OCI-LY3 (cell line): ENCODE data around the gene EIF4B.
A peak's percentile ranks its signal among the peaks of the same experiment; 100 is the strongest.

Experiments used
- H2AFZ ChIP-seq: fragments of 200-600, 300-600 bp; shearing (Covaris generic); 2 replicates; pipeline ENCODE4 v1.6.0; 2014; ENCODE audit warnings: antibody characterized with exemption, low read depth, low read length
- H3K27ac ChIP-seq: fragments of 200-600, 300-600 bp; sonication (generic); 2 replicates; pipeline ENCODE4 v1.5.1; 2014; ENCODE audit warnings: mild to moderate bottlenecking, low read length, moderate library complexity, mixed read lengths
- H3K27me3 ChIP-seq: fragments of 200-600, 300-600 bp; sonication (generic); 2 replicates; pipeline ENCODE4 v1.6.1; 2014; ENCODE audit warnings: low read depth, low read length, mixed read lengths
- H3K36me3 ChIP-seq: fragments of 200-600, 300-600 bp; sonication (generic); replicated peaks from 2 replicates; pipeline ENCODE3; 2014; ENCODE audit warnings: low read depth, low read length, mixed read lengths
- H3K4me1 ChIP-seq: fragments of 300-600, 200-600 bp; sonication (generic); 2 replicates; pipeline ENCODE4 v1.6.1; 2014; ENCODE audit warnings: low read length, mixed read lengths
- H3K4me2 ChIP-seq: fragments of 200-600, 300-600 bp; sonication (generic); 2 replicates; pipeline ENCODE4 v1.6.1; 2014; ENCODE audit warnings: low read length, mixed read lengths
- H3K4me3 ChIP-seq: fragments of 300-600, 200-600 bp; sonication (generic); 2 replicates; pipeline ENCODE4 v1.5.1; 2014; ENCODE audit warnings: antibody characterized with exemption, mild to moderate bottlenecking, low read length, moderate library complexity
- H3K79me2 ChIP-seq: fragments of 300-600, 200-600 bp; shearing (Covaris generic); 2 replicates; pipeline ENCODE4 v1.6.1; 2014; ENCODE audit warnings: mild to moderate bottlenecking, low read length, mixed read lengths
- H3K9ac ChIP-seq: fragments of 300-600, 200-600 bp; shearing (Covaris generic); 2 replicates; pipeline ENCODE4 v1.6.0; 2014; ENCODE audit warnings: mild to moderate bottlenecking, low read length, moderate library complexity
- H3K9me3 ChIP-seq: fragments of 200-600, 300-600 bp; shearing (Covaris generic); 2 replicates; pipeline ENCODE4 v1.6.1; 2014; ENCODE audit warnings: low read length, mixed read lengths; ENCODE audit not compliant: insufficient read depth
- H4K20me1 ChIP-seq: fragments of 200-600, 300-600 bp; sonication (generic); 2 replicates; pipeline ENCODE4 v1.6.1; 2016; ENCODE audit warnings: low read length, mixed read lengths; ENCODE audit not compliant: insufficient read depth
- EZH2phosphoT487 ChIP-seq: fragments of 200-600 bp; shearing (Covaris generic); IDR thresholded peaks from 2 replicates; pipeline ENCODE4 v1.6.1; 2018; ENCODE audit warnings: antibody characterized with exemption, mixed run types, low read depth
- TF ChIP-seq, protein P1 (sequence below): fragments of 200-600, 300-600 bp; sonication (generic); IDR thresholded peaks from 2 replicates; pipeline ENCODE4 v1.5.1; 2014; ENCODE audit warnings: antibody characterized with exemption, low read length, low read depth

EIF4B gene

DNA sequence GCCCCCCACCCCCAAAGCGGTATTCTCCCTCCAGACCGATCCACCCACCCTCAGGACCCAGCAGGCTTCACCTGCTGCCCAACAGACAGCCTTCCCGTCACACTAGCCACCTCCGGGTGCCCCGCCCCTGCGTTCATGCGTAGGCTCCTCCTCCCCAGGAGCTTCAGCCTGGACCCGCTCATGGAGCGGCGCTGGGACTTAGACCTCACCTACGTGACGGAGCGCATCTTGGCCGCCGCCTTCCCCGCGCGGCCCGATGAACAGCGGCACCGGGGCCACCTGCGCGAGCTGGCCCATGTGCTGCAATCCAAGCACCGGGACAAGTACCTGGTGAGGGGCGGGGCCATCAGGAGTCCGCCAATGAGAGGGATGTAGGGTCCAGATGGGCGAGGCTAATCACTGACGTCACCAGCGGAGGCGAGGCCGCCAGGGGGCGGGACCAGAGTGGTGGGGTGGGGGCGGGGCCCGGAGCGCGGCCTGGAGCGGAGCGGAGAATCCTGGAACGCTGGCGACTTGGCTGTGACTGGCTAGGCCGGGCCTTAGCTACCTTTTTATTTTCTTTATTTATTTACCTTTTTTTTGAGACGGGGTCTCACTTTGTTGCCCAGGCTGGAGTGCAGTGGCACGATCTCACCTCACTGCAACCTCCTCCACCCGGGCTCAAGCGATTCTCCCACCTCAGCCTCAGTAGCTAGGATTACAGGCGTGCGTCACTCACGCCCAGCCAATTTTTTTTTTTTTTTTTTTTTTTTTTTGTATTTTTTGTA, 48.0 kb downstream of the EIF4B start:
- peak overlapping the region; percentile 66 for H3K9ac ChIP-seq
- H3K79me2 ChIP-seq = no peaks in the 10 kb centered on the region
- no peak for TF ChIP-seq EZH2phosphoT487
- TF ChIP-seq, protein P1, sequence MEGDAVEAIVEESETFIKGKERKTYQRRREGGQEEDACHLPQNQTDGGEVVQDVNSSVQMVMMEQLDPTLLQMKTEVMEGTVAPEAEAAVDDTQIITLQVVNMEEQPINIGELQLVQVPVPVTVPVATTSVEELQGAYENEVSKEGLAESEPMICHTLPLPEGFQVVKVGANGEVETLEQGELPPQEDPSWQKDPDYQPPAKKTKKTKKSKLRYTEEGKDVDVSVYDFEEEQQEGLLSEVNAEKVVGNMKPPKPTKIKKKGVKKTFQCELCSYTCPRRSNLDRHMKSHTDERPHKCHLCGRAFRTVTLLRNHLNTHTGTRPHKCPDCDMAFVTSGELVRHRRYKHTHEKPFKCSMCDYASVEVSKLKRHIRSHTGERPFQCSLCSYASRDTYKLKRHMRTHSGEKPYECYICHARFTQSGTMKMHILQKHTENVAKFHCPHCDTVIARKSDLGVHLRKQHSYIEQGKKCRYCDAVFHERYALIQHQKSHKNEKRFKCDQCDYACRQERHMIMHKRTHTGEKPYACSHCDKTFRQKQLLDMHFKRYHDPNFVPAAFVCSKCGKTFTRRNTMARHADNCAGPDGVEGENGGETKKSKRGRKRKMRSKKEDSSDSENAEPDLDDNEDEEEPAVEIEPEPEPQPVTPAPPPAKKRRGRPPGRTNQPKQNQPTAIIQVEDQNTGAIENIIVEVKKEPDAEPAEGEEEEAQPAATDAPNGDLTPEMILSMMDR = no peak
- H4K20me1 ChIP-seq = no peaks in the 10 kb centered on the region
- H3K27me3 ChIP-seq = peaks cover 6% of the 10 kb centered on the region; the same call in 1 of the 2 replicates
- H3K4me1 ChIP-seq = peaks cover 4% of the 10 kb centered on the region; the same call in 1 of the 2 replicates
- no peaks in the 10 kb centered on the region for H3K9me3 ChIP-seq
- H3K27ac ChIP-seq = 0 out of 2 replicates have a peak overlapping the region, but pooled peaks have one; percentile 9
- H2AFZ ChIP-seq = peak overlapping the region; percentile 93
- H3K4me3 ChIP-seq = peak overlapping the region; percentile 94
- H3K4me2 ChIP-seq = peak overlapping the region; percentile 87
- no peaks in the 10 kb centered on the region for H3K36me3 ChIP-seq

DNA sequence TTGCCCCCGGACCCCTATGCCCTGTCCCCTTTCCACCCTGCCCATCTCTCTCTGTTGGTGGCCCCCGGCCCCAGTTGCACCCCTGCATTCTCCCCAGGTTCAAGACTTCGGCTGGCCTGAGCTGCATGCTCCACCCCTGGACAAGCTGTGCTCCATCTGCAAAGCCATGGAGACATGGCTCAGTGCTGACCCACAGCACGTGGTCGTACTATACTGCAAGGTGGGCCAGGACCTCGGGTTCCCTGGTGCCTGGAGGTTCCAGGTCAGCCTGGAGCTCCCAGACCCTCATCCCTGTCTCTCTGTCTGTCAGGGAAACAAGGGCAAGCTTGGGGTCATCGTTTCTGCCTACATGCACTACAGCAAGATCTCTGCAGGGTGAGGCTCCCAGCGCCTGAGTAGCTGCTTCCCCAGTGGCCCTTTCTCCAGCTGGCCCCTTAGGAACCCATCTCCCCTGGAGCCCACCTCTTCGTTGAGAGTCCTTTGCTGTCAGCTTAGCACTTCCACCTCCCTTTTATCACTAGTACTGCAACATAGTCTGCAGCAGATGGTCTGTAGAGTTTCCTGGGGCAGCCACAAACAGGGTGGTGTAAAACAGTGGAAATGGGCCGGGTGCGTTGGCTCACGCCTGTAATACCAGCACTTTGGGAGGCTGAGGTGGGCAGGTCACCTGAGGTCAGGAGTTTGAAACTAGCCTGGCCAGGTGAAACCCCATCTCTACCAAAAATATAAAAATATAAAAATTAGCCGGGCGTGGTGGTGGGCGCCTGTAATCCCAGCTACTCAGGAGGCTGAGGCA, 49.4 kb downstream of the EIF4B start:
- no peak overlapping the region for H3K27ac ChIP-seq
- H4K20me1 ChIP-seq = no peaks in the 10 kb centered on the region
- H3K9me3 ChIP-seq = no peaks in the 10 kb centered on the region
- no peak overlapping the region for H3K4me2 ChIP-seq
- no peaks in the 10 kb centered on the region for H3K36me3 ChIP-seq
- TF ChIP-seq, protein P1 = no peak
- no peak for TF ChIP-seq EZH2phosphoT487
- no peaks in the 10 kb centered on the region for H3K79me2 ChIP-seq
- H3K27me3 ChIP-seq = peaks cover 6% of the 10 kb centered on the region; the same call in 1 of the 2 replicates
- H2AFZ ChIP-seq = no peak overlapping the region
- H3K9ac ChIP-seq = no peak overlapping the region
- H3K4me3 ChIP-seq = no peak overlapping the region
- H3K4me1 ChIP-seq = peaks cover 4% of the 10 kb centered on the region; the same call in 1 of the 2 replicates

DNA sequence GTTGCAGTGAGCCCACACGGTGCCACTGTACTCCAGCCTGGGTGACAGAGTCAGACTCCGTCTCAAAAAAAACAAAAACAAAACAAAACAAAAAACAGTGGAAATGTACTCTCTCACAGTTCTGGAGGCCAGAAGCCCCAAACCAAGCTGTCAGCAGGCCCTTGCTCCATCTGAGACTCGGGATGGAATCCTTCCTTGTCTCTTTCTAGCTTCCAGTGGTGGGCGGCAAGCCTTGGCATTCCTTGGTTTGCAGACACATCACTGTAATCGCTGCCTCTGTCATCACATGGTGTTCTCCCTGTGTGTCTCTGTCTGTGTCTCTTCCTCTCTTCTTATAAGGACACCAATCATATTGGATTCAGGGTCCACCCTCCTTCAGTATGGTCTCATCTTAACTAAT, 50.0 kb downstream of the EIF4B start:
- H4K20me1 ChIP-seq = no peaks in the 10 kb centered on the region
- TF ChIP-seq EZH2phosphoT487 = no peak
- TF ChIP-seq, protein P1 = no peak
- peaks cover 4% of the 10 kb centered on the region; the same call in 1 of the 2 replicates for H3K4me1 ChIP-seq
- H2AFZ ChIP-seq = no peak overlapping the region
- no peak overlapping the region for H3K4me2 ChIP-seq
- no peaks in the 10 kb centered on the region for H3K79me2 ChIP-seq
- no peak overlapping the region for H3K27ac ChIP-seq
- no peaks in the 10 kb centered on the region for H3K9me3 ChIP-seq
- H3K4me3 ChIP-seq = no peak overlapping the region
- H3K36me3 ChIP-seq = no peaks in the 10 kb centered on the region
- H3K9ac ChIP-seq = no peak overlapping the region
- H3K27me3 ChIP-seq = peaks cover 6% of the 10 kb centered on the region; the same call in 1 of the 2 replicates

DNA sequence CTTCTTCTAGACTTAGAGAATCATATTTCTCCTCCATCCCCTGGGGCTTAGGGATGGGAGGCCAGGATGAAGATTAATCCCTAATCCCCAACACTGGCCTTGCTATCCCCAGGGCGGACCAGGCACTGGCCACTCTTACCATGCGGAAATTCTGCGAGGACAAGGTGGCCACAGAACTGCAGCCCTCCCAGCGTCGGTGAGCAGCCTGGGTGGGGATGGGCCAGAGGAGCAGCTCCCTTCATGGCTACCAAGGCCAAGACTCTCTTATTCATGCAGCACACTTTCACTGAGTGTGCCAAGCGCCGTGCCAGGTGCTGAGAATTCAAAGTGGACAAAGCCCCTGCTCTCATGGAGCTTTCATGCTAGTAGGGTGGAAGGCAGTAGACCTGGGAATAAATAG, 50.6 kb downstream of the EIF4B start:
- Histone ChIP-seq H4K20me1 (no peaks in the 10 kb centered on the region), H3K9me3 (no peaks in the 10 kb centered on the region), H3K4me3 (no peak overlapping the region), H3K4me1 (peaks cover 4% of the 10 kb centered on the region; the same call in 1 of the 2 replicates), H3K4me2 (no peak overlapping the region), H3K9ac (no peak overlapping the region), H3K27me3 (peaks cover 6% of the 10 kb centered on the region; the same call in 1 of the 2 replicates), H3K36me3 (no peaks in the 10 kb centered on the region), H2AFZ (no peak overlapping the region), H3K27ac (no peak overlapping the region), H3K79me2 (no peaks in the 10 kb centered on the region)
- TF ChIP-seq, protein P1 = no peak
- no peak for TF ChIP-seq EZH2phosphoT487
